ENCODE data around the gene GRIFIN.
"Not testable (repeated sequence)": the region's sequence is repeated elsewhere in the genome, so short reads cannot be mapped to it uniquely, and the experiment has no call there.

Gene GRIFIN

GRCh38 chr7:2471022-2471329 is 5.2 kb downstream of the GRIFIN start:
- no peak for TF ChIP-seq ZNF274 (IDR thresholded peaks at IDR 0.05; ENCODE audit: low read depth, low read length)
- TF ChIP-seq SUZ12 (IDR thresholded peaks at IDR 0.05; ENCODE audit: extremely low read depth, insufficient read depth, insufficient read length) = no peak
- no peak for TF ChIP-seq YY1 (IDR thresholded peaks at IDR 0.05; ENCODE audit: insufficient read depth, insufficient read length)
- Histone ChIP-seq H3K36me3 (ENCODE audit: insufficient read depth, insufficient read length, low read length) (no peaks in the 10 kb centered on the region), H3K4me3 (ENCODE audit: insufficient read length, low read depth) (no peak overlapping the region), H3K9me3 (ENCODE audit: insufficient read depth, low read length) (no peaks in the 10 kb centered on the region), H3K27me3 (ENCODE audit: insufficient read depth, insufficient read length) (no peaks in the 10 kb centered on the region), H3K4me1 (ENCODE audit: insufficient read depth, insufficient read length) (peaks cover 28% of the 10 kb centered on the region), H3K9ac (ENCODE audit: insufficient read length, low read depth) (peak overlapping the region; percentile 68)
- no peak for DNase-seq (ENCODE audit: low read depth, low spot score)

- H3K9ac ChIP-seq (ENCODE audit: insufficient read length, low read depth) = peak overlapping the region; percentile 68
- no peak for TF ChIP-seq ZNF274 (IDR thresholded peaks at IDR 0.05; ENCODE audit: low read depth, low read length)
- TF ChIP-seq SUZ12 (IDR thresholded peaks at IDR 0.05; ENCODE audit: extremely low read depth, insufficient read depth, insufficient read length) = no peak
- no peak for TF ChIP-seq YY1 (IDR thresholded peaks at IDR 0.05; ENCODE audit: insufficient read depth, insufficient read length)
Measured at GRCh38 chr7:2470204-2471021, 5.8 kb downstream of the GRIFIN start.

GRCh38 chr7:2469460-2470203 is 6.6 kb downstream of the GRIFIN start:
- not testable (repeated sequence) for H3K4me3 ChIP-seq (ENCODE audit: insufficient read length, low read depth)

More at GRCh38 chr7:2470204-2471021, 5.8 kb downstream of the GRIFIN start:
- Histone ChIP-seq H3K27me3 (ENCODE audit: insufficient read depth, insufficient read length) (no peaks in the 10 kb centered on the region), H3K9me3 (ENCODE audit: insufficient read depth, low read length) (no peaks in the 10 kb centered on the region), H3K36me3 (ENCODE audit: insufficient read depth, insufficient read length, low read length) (no peaks in the 10 kb centered on the region), H3K4me1 (ENCODE audit: insufficient read depth, insufficient read length) (peaks cover 31% of the 10 kb centered on the region), H3K4me3 (ENCODE audit: insufficient read length, low read depth) (no peak overlapping the region)
- DNase-seq (ENCODE audit: low read depth, low spot score) = no peak

GRCh38 chr7:2468227-2468626 is 8.0 kb downstream of the GRIFIN start:
- H3K27me3 ChIP-seq (ENCODE audit: insufficient read depth, insufficient read length) = no peaks in the 10 kb centered on the region
- no peaks in the 10 kb centered on the region for H3K9me3 ChIP-seq (ENCODE audit: insufficient read depth, low read length)
- no peak for DNase-seq (ENCODE audit: low read depth, low spot score)
- H3K9ac ChIP-seq (ENCODE audit: insufficient read length, low read depth) = no peak overlapping the region
- H3K4me3 ChIP-seq (ENCODE audit: insufficient read length, low read depth) = no peak overlapping the region
- H3K36me3 ChIP-seq (ENCODE audit: insufficient read depth, insufficient read length, low read length) = no peaks in the 10 kb centered on the region
- peaks cover 22% of the 10 kb centered on the region for H3K4me1 ChIP-seq (ENCODE audit: insufficient read depth, insufficient read length)
- TF ChIP-seq SUZ12 (IDR thresholded peaks at IDR 0.05; ENCODE audit: extremely low read depth, insufficient read depth, insufficient read length) = no peak
- no peak for TF ChIP-seq ZNF274 (IDR thresholded peaks at IDR 0.05; ENCODE audit: low read depth, low read length)
- TF ChIP-seq YY1 (IDR thresholded peaks at IDR 0.05; ENCODE audit: insufficient read depth, insufficient read length) = no peak

More at GRCh38 chr7:2469460-2470203, 6.6 kb downstream of the GRIFIN start:
- DNase-seq (ENCODE audit: low read depth, low spot score); H3K36me3 ChIP-seq (ENCODE audit: insufficient read depth, insufficient read length, low read length); H3K27me3 ChIP-seq (ENCODE audit: insufficient read depth, insufficient read length); H3K9me3 ChIP-seq (ENCODE audit: insufficient read depth, low read length): not testable (repeated sequence)
- H3K9ac ChIP-seq (ENCODE audit: insufficient read length, low read depth) = peak overlapping the region; percentile 26
- H3K4me1 ChIP-seq (ENCODE audit: insufficient read depth, insufficient read length) = peaks cover 28% of the 10 kb centered on the region

GRCh38 chr7:2466675-2467074 is 9.5 kb downstream of the GRIFIN start:
- DNase-seq (ENCODE audit: low read depth, low spot score) = no peak
- Histone ChIP-seq H3K9me3 (ENCODE audit: insufficient read depth, low read length) (no peaks in the 10 kb centered on the region), H3K9ac (ENCODE audit: insufficient read length, low read depth) (no peak overlapping the region), H3K36me3 (ENCODE audit: insufficient read depth, insufficient read length, low read length) (no peaks in the 10 kb centered on the region), H3K4me3 (ENCODE audit: insufficient read length, low read depth) (no peak overlapping the region), H3K27me3 (ENCODE audit: insufficient read depth, insufficient read length) (no peaks in the 10 kb centered on the region), H3K4me1 (ENCODE audit: insufficient read depth, insufficient read length) (peaks cover 22% of the 10 kb centered on the region)
- no peak for TF ChIP-seq SUZ12 (IDR thresholded peaks at IDR 0.05; ENCODE audit: extremely low read depth, insufficient read depth, insufficient read length)
- no peak for TF ChIP-seq YY1 (IDR thresholded peaks at IDR 0.05; ENCODE audit: insufficient read depth, insufficient read length)
- no peak for TF ChIP-seq ZNF274 (IDR thresholded peaks at IDR 0.05; ENCODE audit: low read depth, low read length)

- no peaks in the 10 kb centered on the region for H3K36me3 ChIP-seq (ENCODE audit: insufficient read depth, insufficient read length, low read length)
Measured at GRCh38 chr7:2465928-2466327, 10.3 kb downstream of the GRIFIN start.

GRCh38 chr7:2462731-2463130 is 13.5 kb downstream of the GRIFIN start:
- TF ChIP-seq YY1 (IDR thresholded peaks at IDR 0.05; ENCODE audit: insufficient read depth, insufficient read length) (no peak), ZNF274 (IDR thresholded peaks at IDR 0.05; ENCODE audit: low read depth, low read length) (no peak), SUZ12 (IDR thresholded peaks at IDR 0.05; ENCODE audit: extremely low read depth, insufficient read depth, insufficient read length) (no peak)
- no peaks in the 10 kb centered on the region for H3K27me3 ChIP-seq (ENCODE audit: insufficient read depth, insufficient read length)
- no peak overlapping the region for H3K4me3 ChIP-seq (ENCODE audit: insufficient read length, low read depth)
- DNase-seq (ENCODE audit: low read depth, low spot score) = no peak
- H3K36me3 ChIP-seq (ENCODE audit: insufficient read depth, insufficient read length, low read length) = no peaks in the 10 kb centered on the region
- H3K4me1 ChIP-seq (ENCODE audit: insufficient read depth, insufficient read length) = peaks cover 11% of the 10 kb centered on the region
- no peak overlapping the region for H3K9ac ChIP-seq (ENCODE audit: insufficient read length, low read depth)
- no peaks in the 10 kb centered on the region for H3K9me3 ChIP-seq (ENCODE audit: insufficient read depth, low read length)

More at GRCh38 chr7:2465928-2466327, 10.3 kb downstream of the GRIFIN start:
- Histone ChIP-seq H3K4me3 (ENCODE audit: insufficient read length, low read depth) (no peak overlapping the region), H3K9ac (ENCODE audit: insufficient read length, low read depth) (peak overlapping the region; percentile 63), H3K9me3 (ENCODE audit: insufficient read depth, low read length) (no peaks in the 10 kb centered on the region), H3K27me3 (ENCODE audit: insufficient read depth, insufficient read length) (no peaks in the 10 kb centered on the region), H3K4me1 (ENCODE audit: insufficient read depth, insufficient read length) (peaks cover 16% of the 10 kb centered on the region)
- no peak for TF ChIP-seq YY1 (IDR thresholded peaks at IDR 0.05; ENCODE audit: insufficient read depth, insufficient read length)
- no peak for TF ChIP-seq SUZ12 (IDR thresholded peaks at IDR 0.05; ENCODE audit: extremely low read depth, insufficient read depth, insufficient read length)
- TF ChIP-seq ZNF274 (IDR thresholded peaks at IDR 0.05; ENCODE audit: low read depth, low read length) = no peak
- DNase-seq (ENCODE audit: low read depth, low spot score) = peak; percentile 72

Data from NT2/D1 (cell line).